Dendritic cell treated with granulocyte-macrophage colony-stimulating factor and Interleukin-4, amounts not matched to agents 40 ng/mL and 50 ng/mL, for 4 days (primary cell): ENCODE measurements around the gene NBPF10.
"Not testable (repeated sequence)": the region's sequence is repeated elsewhere in the genome, so short reads cannot be mapped to it uniquely, and the experiment has no call there.

Source experiments
- H3K27ac Mint-ChIP-seq: one replicate; pipeline ENCODE4 v1.8.0; 2022; ENCODE audit warnings: mild to moderate bottlenecking, mixed read lengths
- H3K27me3 Mint-ChIP-seq: one replicate; pipeline ENCODE4 v1.8.0; 2022; ENCODE audit warnings: mild to moderate bottlenecking, mixed read lengths
- H3K36me3 Mint-ChIP-seq: one replicate; pipeline ENCODE4 v1.8.0; 2022; ENCODE audit warnings: low read depth, mixed read lengths
- H3K4me1 Mint-ChIP-seq: one replicate; pipeline ENCODE4 v1.8.0; 2022; ENCODE audit warnings: low read depth, mixed read lengths
- H3K4me3 Mint-ChIP-seq: one replicate; pipeline ENCODE4 v1.8.0; 2022; ENCODE audit warnings: mild to moderate bottlenecking, moderate library complexity, mixed read lengths
- H3K9me3 Mint-ChIP-seq: one replicate; pipeline ENCODE4 v1.8.0; 2022; ENCODE audit warnings: mixed read lengths
- intact Hi-C: fragments of 100-400 bp; cut with micrococcal nuclease; formaldehyde crosslinking; loops from one replicate; pipeline ENCODE4 v1.15.0; 2022

Gene NBPF10

GRCh38 chr1:146144465-146144864 is at the start of gene NBPF10:
Gene NBPF10, minus strand, starts transcription at chr1:146144804. Its CDS starts 35 bp downstream, at chr1:146144769.
- H3K4me3 Mint-ChIP-seq, intact Hi-C loops, H3K27ac Mint-ChIP-seq, H3K36me3 Mint-ChIP-seq, H3K9me3 Mint-ChIP-seq, H3K4me1 Mint-ChIP-seq, H3K27me3 Mint-ChIP-seq: not testable (repeated sequence)

GRCh38 chr1:146174531-146174930 is 29.9 kb upstream of the NBPF10 start:
- H3K9me3 Mint-ChIP-seq, H3K36me3 Mint-ChIP-seq, H3K4me1 Mint-ChIP-seq, H3K27ac Mint-ChIP-seq, H3K4me3 Mint-ChIP-seq, intact Hi-C loops, H3K27me3 Mint-ChIP-seq: not testable (repeated sequence)

GRCh38 chr1:146167740-146168139 is 23.1 kb upstream of the NBPF10 start:
- H3K4me3 Mint-ChIP-seq, intact Hi-C loops, H3K27ac Mint-ChIP-seq, H3K4me1 Mint-ChIP-seq, H3K9me3 Mint-ChIP-seq, H3K36me3 Mint-ChIP-seq, H3K27me3 Mint-ChIP-seq: not testable (repeated sequence)

- intact Hi-C loops, H3K27ac Mint-ChIP-seq, H3K27me3 Mint-ChIP-seq, H3K9me3 Mint-ChIP-seq, H3K36me3 Mint-ChIP-seq, H3K4me3 Mint-ChIP-seq, H3K4me1 Mint-ChIP-seq: not testable (repeated sequence)
These were observed 22.7 kb upstream of the NBPF10 start for GRCh38 chr1:146167273-146167672.
